ENCODE data around the gene PEX26.
"Not testable (repeated sequence)": the region's sequence is repeated elsewhere in the genome, so short reads cannot be mapped to it uniquely, and the experiment has no call there.

Gene PEX26

GRCh38 chr22:18071968-18072310, 5.9 kb upstream of the PEX26 start:
- no peak for DNase-seq

- DNase-seq: no peak
Measured at GRCh38 chr22:18073467-18073866, 4.3 kb upstream of the PEX26 start.

DNA sequence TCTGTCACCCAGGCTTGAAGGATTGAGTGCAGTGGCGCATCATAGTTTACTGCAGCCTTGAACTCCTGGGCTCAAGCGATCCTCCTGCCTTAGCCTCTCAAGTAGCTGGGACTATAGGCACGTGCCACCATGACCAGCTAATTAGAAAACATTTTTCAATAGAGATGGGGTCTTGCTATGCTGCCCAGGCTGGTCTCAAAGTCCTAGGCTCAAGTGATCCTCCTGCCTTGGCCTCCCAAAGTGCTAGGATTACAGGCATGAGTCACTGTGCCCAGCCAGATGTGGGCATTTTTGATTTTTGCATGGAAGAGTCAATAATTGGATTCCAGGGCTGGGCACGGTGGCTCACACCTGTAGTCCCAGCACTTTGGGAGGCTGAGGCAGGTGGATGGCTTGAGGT, 3.9 kb upstream of the PEX26 start:
- not testable (repeated sequence) for DNase-seq

- DNase-seq: no peak
Measured at GRCh38 chr22:18075101-18075719, 2.6 kb upstream of the PEX26 start.

DNA sequence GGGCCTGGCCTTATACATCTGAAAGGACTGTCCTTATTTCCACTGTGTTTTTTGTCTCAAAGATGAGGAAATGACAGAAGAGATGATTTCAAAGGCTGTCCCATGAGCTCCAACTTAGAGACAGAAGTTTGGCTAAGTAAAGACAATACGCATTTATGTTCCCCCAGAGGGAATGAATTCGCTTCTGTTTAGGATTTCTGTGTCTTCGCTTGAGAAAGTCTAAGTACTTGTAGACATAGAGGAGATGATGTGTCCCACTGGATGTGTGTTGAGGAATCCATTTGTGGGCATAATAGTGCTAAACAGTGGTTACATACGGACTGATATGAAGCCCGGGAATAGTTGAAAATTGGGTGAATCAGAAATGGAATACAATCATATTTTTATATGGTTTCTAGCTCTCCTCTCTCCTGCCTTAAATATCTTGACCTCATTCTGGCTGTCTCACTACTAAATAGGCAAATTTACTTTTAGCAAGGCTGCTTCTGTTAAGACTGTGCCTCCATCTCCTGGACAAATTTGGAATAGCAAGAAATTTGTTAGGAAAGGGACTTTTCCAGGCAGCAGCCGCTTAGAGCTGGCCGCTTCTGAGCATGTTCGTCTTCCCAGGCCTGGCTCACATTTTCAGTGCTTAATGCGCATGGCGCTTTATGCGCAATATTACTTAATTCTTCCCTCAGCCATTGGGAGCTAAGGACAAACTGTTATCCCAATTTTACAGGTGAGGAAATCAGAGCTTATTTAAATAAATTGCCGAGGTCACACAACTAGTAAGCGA, 1.9 kb upstream of the PEX26 start:
- DNase-seq: peak; percentile 94

DNA sequence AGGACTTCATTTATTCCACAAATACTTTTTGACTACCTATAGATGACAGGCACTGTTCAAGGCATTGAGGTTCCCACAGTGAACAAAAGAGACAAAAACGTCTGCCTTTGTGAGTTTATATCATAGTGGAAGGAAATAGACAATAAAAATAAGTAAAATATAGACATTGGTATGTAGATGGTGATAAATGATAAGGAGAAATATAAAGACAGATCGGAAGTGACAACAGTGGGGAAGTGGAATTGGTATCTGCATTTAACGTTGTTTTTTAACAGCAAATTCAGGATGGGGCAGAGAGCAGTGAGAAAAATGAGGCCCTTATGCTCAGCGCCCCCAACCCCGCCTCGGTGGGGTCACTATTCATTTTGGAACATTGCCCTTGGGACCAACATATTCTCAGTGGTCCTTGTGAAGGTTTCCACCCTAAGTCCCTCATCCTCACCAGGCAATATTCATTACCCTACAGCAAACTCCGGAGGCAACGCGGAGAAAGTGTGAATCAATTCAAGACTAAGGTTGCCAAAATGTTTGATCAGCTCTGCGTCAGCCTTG, 627 bp upstream of the PEX26 start:
- no peak for DNase-seq

DNA sequence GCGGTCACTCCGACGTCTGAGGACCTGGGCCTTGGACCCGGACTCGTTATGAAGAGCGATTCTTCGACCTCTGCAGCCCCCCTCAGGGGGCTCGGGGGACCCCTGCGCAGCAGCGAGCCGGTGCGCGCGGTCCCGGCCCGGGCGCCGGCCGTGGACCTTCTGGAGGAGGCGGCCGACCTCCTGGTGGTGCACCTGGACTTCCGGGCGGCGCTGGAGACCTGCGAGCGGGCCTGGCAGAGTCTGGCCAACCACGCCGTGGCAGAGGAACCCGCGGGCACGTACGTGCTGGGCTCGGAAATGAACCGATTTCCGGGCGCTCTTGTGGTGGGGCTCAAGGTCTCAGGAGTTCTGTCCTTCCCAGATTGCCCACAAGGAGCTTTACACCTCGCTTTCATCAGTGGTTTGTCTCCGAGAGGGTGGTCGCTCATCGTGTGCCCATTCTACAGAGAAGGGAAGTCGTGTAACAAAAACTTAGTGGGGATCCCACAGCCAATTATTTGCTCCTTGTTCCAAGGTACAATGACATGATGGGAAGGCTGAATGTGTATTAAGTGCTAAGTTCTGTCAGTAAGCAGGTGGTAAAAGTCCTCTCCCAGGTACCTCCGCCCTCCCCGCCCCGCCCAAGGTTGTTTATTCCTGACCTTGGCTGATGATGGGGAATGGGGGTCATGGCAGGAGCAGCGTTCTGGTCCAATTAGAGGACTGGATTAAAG, 695 bp downstream of the PEX26 start:
- peak; percentile 74 for DNase-seq

DNA sequence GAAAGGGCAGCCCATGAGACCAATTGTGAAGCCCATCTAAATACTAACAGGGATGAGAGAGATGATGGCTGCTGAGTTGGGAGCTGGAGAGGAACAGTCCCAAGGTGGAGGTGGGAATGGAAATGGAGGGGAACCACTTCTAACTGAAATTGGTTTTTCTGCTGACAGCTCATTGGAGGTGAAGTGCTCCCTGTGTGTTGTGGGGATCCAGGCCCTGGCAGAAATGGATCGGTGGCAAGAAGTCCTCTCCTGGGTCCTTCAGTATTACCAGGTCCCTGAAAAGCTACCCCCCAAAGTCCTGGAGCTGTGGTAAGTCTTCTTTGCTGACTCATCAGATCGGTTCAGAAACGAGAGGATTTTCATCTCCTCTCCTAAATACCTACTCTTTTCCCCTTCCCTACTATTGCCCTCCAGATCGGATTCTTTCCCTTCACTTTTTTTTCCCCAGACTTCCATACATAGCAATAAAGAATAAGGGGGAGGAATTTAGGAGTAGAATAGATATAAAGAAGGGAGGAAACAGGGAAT, 2.0 kb downstream of the PEX26 start:
- DNase-seq: no peak

- no peak for DNase-seq
Measured at GRCh38 chr22:18081416-18081815, 3.6 kb downstream of the PEX26 start.

DNA sequence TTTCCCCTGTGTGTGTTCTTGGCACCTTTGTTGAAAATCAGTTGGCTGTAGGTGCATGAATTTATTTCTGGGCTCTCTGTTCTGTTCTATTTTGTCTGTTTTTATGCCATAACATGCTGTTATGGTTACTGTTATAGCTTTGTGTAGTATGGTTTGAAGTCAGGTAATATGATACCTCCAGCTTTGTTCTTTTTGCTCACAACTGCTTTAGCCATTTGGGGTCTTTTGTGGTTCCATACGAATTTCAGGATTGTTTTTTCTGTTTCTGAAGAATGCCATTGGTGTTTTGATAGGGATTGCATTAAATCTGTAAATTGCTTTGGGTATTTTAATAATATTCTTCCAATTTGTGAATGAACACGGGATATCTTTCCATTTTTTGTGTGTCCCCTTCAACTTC, 4.7 kb downstream of the PEX26 start:
- DNase-seq: no peak

GRCh38 chr22:18083406-18083805, 5.6 kb downstream of the PEX26 start:
- DNase-seq: no peak

DNA sequence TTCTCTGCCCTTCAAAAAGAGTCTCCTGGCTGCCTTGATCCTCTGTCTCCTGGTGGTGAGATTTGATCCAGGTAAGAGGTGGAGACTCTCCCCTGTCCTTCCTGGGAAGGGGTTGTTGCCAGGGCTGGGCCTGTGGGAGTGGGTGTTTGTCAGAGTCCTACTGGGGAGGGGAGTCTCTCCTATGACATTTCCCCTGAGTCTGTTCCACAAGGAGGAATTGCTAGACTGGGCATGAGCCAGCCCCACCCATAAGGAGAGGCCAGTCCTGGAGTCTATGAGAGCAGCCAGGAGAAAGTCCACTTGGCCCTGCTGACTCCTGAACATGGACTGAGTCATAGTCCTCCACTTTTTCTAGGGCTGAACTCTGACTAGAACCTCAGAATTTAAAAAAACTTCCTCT, 7.4 kb downstream of the PEX26 start:
- DNase-seq: no peak

GRCh38 chr22:18087350-18087855, 9.6 kb downstream of the PEX26 start:
- DNase-seq: no peak

- DNase-seq: no peak
Measured at GRCh38 chr22:18088825-18089568, 11.2 kb downstream of the PEX26 start.

DNA sequence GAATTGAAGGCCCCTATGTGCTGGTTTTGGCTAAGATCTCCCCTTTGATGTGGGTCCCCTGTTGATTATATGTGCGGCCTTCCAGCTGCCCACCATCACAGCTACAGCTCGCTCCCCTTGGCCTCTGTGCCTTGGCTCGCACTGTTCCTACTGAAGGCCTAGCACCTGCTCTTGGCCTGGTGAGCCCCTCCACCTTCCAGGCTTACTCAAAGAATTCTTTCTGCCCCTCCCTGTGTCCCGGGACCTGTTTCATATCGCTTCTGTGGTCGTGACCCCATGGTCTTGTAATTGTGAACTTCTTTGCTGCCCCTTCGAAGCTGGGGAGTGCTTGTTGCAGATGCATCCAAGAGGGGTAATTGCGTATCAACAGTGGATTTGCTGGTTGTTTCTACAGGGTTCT, 12.5 kb downstream of the PEX26 start:
- no peak for DNase-seq

GRCh38 chr22:18091478-18091877, 13.7 kb downstream of the PEX26 start:
- DNase-seq: no peak

DNA sequence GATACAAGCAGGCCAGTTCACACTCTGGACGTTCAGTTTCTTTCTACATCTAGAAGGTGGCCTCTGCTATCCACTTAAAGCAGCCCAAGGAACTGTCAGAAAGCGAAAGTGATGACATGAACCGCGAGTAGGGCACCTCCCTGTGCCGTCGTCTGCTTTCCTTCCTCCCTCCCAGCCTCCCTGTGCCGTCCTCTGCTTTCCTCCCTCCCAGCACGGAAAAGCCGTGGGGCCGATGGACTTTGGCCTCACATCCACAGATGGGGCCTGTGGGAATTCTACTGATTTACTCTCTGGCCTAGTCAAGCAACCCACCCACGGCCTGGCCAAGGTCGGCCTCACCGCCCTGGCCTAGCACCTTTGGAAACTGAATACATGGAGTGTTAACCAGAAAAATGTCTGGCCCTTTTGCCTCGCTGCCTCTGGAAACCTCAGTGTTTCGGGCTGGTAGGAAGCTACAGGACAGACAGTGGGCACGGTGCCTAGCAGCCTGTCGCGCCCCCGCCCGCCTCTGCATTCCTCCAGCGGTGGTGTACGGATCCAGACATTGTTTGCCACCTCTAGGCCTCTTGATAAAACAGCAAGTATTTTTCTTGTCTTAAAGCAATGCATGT, 14.2 kb downstream of the PEX26 start:
- DNase-seq: peak; percentile 39

DNA sequence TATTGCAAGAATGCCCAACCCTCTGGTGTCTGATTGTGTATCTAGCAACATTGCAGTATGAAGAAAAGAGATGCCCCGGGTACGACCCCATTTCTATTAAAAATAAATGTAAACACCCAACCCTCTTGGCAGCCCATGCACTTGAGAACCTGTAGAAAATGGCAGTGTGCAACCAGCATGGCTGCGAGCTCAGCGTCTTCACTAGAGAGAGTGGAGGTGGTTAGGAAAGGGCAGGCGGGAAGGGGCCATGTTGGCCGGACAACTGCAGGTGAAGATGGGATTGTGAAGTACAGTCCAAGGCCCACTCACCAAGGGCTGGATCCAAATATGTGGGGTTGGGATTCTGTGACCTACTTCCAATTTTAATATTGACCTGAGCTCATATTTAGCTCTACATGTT, 15.9 kb downstream of the PEX26 start:
- DNase-seq: no peak

DNA sequence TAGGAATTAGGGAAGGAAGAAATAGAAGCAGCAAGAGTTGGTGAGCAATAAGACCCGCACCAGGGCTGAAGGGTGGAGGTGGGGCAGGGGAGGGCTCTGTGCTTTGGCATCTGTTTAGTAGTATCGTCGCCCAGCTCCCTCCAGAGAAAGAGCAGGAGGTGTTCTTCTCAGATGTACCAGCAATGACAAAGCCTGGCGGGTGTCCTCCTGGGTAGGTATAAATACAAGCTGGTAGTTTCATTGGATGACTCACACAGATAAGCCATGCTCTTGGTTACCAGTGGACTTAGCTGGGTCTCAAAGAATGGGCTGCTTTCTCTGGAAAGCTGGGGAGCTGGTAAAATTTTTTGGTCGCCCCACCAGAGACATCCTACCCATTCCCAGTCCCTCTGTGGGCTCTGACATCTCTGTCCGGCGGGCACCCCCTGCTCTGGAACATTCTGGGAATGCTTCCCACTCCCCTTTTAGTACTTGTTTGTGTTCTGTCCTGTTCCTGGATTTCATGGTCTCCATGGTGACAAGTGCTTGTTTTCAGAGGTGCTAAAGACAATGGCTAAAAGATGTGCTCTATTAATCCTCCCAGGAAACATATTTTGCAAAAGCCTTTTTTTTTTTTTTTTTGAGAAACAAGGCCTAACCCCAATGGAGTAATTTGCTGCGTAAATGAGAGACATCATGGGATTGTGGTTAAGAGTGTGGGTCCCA, 17.5 kb downstream of the PEX26 start:
- DNase-seq: no peak

DNA sequence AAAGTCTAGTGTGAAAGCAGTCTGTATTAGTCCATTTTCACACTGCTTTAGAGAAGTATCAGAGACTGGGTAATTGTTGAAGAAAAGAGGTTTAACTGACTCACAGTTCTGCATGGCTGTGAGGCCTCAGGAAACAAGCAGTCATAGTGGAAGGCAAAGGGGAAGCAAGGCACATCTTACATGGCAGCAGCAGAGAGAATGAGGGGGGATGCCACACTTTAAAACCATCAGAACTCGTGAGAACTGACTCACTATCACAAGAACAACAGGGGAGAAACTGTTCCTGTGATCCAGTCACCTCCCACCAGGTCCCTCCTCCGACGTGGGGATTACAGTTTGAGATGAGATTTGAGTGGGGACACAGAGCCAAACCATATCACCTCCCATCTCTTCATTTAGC, 19.0 kb downstream of the PEX26 start:
- DNase-seq: no peak

- DNase-seq: no peak
Measured at GRCh38 chr22:18100781-18101180, 23.0 kb downstream of the PEX26 start.

GRCh38 chr22:18101536-18101935, 23.7 kb downstream of the PEX26 start:
- no peak for DNase-seq
